Right renal cortex interstitium (tissue), 3 donors: ENCODE data around the gene FAM13B. TPM values are rescaled to one million over a fixed set of nuclear protein-coding genes. Genes with fewer than 3 reads are reported as not detected.
"Not testable (repeated sequence)": the region's sequence is repeated elsewhere in the genome, so short reads cannot be mapped to it uniquely, and the experiment has no call there.

ENCODE experiments used
- DNase-seq, 3 donors: peaks; one replicate each; pipeline ENCODE4 v3.0.0-alpha.2; 2013; ENCODE audit warnings: low read depth in 3 of 3, low spot score in 2 of 3
- polyA plus RNA-seq, 3 donors: library from polyadenylated mRNA; unstranded; fragments of 120-200 nt; gene quantifications; one replicate each; pipeline ENCODE4 v1.2.1, GENCODE V29; 2013; ENCODE audit not compliant: insufficient read length in 3 of 3

FAM13B gene
- polyA plus RNA-seq, 3 donors: 52.5 to 56.2 (median 52.8) TPM

DNA sequence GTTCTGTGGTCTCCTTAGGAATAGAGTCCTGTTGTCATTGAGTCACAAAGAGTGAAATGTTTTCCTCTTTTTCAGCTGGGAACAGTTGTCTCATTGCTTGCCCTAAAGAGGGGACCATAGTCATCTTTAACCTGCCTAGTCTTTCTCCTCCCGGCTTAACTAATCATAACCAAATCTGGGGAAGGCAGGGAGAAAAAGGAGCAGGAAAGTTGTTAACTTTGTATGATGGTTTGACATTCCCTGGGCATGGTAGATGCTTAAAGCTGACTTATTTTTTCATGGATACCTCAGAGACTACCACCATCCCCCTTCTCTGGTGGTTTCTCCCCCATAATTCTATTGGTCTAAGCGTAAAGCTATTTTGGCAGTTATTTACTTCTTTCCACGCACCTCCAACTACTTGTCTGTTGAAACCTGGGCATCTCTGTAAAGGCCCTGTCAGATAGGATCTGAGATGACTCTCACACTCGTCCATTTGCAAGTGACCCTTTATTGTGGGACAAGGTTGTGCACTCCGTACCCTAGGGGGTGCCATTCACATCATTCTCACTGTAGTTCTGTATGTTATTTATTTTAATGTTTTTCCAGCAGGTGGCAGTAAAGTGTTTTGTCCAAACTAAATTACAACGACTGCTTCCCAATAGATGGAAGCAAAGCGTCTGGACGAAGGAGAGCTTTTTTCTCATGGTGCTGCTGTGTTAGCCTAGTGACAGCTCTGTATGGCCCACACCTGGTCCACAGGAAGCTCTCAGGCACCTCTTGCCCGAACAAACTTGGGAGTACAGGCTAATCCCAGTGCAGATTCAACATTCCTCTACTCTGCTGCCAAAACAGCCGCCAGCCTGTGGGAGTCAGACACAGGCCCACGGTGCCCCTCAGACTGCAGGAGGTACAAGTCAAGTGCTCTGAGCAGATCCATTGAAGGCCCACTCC is 3.0 kb upstream of the FAM13B start:
- peak; percentile 77 to 80 (median 78) for DNase-seq

DNA sequence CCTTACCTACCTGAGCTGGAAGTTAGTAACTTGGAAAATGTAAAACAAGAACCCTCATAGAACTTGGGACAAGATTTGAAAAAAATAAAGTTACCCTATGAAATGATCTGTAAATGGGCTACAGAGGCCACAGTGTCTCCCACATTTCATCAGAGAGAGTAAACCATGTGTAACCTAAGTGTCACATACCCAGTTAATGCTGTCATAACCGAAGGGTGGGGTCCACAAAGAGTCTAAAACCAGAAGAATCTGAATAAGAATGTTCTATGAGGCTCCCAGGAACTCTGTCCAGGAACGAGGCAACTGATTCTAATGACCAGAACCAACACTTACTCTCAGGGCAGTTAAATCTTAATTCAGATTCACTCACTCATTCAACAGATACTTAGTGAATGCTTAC is 1.0 kb upstream of the FAM13B start:
- no peak for DNase-seq

DNA sequence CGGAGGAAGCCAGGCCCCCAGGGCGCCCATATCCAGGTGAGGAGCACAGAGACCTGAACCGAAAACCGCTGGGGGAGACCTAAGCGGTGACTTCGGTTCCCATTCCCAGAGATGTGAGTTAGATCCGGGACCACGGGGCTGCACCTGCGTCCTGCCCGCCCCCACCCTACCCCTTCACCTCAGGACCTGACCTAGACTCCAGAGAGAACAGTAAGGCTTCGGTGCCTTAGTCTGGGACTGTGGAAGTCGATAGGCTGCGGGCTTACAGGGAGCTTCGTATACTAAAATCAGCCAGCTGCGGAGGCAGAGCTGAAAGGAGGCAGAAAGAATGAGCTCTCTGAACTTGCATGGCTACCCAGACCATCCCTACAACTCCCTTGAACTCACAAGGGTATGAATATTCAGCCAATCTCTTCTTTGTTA is 518 bp upstream of the FAM13B start:
- DNase-seq: peak in 1 of 3 donors; percentile 52

DNA sequence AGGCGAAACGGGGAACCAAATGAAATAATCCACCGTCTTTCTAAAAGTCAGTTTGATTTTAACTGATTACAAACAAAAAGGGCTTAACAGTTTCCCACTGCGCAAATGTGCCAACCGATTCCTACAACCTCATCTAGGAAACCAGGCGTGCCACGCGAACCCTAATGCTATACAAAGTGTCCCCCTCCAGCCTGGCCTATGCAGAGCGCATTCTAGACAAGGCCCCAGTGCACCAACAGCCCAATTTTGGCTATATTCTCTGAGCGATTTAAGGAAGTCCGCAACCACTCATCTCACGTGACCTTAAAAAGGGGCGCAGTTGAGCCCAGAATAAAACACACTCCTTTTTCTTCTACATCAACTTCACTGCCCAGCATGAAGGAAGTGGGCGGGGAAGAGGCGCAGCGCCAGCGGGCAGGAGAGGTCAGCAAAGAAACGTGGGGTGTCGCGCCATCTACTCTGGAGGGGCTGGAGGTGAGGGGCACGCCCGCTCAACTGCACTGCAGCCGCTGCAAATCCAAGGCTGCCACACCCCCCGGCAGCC is 779 bp downstream of the FAM13B start:
- DNase-seq: peak in 1 of 3 donors; percentile 30

DNA sequence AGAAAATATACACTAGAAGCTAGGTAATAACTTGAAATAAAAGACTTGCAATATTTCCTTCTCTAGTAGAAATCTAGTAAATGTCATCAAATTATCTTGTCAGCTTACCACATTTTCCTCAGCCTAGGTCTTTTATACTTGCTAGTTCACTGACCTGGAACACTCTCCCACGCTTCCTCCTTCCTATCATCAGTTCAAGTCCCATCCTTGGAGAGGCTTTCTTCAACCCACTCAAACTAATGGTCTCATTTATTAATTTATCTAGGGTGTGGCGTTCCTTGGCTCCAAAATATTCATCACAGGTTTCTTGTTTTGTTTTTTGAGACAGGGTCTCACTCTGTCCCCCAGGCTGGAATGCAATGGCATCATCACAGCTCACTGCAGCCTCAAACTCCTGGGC is 2.9 kb downstream of the FAM13B start:
- no peak for DNase-seq

DNA sequence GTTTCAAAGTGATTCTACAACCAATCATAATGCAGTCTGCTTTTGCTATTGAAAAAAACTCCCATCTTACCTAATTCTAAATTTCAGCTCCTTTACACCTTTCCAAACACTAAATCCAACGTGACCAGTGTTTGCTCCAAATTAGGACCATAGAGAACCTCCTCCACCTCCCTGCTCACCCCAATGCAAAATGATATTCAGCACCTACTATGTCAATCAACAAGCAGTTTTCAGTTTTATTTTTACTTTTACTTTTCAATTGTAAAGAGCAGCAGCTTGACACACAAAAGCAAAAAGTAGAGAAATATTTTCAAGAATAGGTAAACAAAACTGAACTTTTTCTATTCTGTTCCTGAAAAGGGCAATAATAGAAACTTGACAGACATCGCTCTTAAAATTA is 3.4 kb downstream of the FAM13B start:
- DNase-seq: no peak

DNA sequence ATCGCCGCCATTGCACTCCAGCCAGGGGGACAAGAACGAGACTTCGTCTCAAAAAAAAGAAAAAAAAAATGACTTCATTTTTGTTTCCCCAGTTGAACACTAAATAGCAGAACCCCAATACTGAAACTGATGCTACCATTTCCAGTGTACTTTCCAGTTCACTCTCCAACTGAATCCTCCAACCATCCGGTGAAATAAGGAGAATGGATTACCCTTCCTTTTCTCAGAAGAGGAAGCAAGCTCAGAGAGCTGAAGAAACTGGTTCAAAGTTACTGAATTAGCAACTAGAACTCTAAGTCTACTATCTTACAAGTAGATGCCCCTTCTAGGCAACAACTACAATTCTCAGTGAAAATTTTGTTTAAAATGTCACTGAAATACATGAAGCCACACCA is 3.9 kb downstream of the FAM13B start:
- DNase-seq: no peak

DNA sequence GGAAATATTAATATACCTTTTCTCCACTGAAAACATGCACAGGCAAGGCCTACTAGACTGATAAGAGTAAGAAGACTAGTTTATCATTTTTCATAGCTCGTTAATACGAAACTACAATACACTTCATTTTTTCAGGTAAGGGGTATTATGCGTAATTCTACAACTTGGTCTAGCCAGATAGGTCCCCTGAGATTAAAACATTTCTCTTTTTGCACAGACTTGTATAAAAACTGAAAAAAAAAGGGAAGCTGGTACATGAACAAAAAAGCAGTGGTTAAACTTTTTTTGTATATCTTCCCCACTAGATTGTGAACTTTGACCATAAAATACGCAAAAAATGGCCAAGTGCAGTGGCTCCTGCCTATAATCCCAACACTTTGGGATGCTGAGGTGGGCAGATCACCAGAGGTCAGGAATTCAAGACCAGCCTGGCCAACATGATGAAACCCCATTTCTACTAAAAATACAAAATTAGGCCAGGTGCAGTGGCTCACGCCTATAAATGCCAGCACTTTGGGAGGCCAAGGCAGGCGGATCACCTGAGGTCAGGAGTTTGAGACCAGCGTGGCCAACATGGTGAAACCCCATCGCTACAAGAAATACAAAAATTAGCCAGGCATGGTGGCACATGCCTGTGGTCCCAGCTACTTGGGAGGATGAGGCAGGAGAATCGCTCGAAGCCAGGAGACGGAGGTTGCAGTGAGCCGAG is 4.5 kb downstream of the FAM13B start:
- not testable (repeated sequence) for DNase-seq

DNA sequence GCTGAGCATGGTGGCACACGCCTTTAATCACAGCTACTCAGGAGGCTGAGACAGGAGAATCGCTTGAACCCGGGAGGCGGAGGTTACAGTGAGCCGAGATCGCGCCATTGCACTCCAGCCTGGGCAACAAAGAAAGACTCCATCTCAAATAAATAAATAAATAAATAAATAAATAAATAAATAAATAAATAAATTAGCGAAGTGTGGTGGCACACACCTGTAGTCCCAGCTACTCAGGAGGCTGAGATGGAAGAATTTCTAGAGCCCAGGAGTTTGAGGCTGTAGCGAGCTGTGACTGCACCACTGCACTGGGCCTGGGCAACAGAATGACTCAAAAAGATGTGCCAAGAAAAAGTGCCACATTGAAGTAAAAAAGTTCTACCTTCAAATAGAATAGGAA is 6.1 kb downstream of the FAM13B start:
- not testable (repeated sequence) for DNase-seq

DNA sequence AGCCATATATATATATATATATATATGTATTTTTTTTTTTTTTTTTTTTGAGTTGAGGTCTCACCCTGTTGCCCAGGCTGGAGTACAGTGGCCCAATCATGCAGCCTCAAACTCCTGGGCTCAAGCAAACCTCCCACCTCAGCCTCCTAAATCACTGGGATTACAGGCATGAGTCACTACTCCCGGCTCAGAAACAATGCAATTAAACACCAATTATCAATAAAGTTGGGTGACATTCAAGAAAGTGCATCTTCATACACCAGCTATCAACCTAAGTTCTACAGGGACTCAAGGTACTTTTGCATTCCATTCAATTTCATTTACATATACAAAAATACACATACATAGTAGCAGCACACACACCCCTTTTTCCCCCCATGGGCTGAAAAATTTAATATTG is 7.6 kb downstream of the FAM13B start:
- no peak for DNase-seq

DNA sequence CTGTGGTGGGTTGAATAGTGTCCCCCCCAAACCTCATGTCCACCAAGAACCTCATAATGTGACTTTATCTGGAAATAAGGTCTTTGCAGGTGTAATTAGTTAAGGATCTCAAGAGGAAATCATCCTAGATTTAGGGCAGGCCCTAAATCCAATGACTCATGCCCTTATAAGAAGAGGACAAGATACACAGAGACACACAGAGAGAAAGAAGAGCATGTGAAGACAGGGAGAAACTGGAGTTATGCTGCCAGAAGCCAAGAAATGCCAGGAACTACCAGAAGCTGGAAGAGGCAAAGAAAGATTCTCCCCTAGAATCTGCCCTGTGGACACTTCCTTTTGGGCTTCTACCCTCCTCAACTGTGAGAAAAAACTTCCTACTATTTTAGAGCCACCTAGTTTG is 8.8 kb downstream of the FAM13B start:
- no peak for DNase-seq

DNA sequence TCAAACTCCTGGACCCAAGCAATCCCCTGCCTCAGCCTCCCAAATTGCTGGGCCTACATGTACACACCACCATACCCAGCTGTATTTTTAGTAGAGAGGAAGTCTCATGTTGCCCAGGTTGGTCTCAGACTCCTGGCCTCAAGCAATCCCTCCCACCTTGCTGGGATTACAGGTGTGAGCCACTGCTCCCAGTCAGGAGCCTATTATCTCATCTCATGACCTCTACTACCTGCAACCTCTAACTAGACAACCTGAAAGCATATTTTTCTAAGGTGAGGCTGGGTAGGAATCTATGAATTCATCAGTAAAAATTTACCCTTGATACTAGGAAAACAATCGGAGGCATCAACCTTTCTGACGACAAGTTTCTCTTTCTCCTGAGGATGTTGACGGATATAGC is 10.0 kb downstream of the FAM13B start:
- no peak for DNase-seq

DNA sequence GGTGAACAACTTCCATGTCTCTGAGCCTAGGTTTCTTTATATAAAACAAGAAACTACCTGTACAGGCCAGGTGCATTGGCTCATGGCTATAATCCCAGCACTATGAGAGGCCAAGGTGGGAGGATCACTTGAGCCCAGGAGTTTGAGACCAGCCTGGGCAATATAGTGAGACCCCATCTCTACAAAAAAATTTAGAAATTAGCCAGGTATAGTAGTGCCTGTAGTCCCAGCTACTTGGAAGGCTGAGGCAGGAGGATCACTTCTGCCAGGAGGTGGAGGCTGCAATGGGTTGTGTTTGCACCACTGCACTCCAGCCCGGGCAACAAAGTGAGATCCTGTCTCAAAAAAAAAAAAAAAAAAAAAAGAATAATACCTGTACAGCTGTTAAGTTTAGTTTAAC is 11.1 kb downstream of the FAM13B start:
- DNase-seq: no peak

DNA sequence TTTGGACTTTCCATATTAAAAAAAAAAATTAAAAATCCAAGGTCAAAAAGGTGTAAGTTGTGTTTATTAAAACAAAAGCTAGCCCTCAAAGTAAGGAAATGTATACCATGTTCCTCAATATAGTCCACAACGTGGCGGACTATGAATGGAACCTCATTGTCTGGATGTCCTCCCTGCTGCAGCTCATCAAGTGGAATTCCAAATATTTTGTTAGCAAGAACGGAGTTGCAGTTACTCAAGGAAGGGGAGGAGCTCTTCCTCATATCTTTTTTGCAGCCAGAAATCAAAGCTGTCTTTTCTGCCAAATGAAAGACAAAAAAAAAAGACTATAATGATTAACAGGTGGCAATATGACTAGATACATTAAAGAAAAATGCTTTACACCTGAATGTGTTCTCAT is 14.0 kb downstream of the FAM13B start:
- no peak for DNase-seq

DNA sequence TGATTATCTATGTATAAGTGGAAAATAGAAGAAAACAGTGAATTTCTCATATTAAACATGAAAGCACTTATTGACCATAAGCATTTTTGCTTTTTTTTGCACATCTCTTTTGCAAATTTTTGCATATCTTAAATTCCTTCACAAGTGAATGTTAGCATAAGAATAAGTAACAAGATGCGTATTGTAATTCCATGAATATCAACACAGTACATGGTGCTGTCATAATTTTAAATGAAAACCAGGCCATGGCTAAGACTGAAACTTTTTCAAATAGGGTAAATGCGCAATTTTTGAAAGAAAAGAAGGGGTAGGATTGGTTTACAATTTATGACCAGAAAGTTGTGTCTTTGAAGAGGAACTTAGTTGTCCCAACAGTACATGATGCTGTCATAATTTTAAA is 17.0 kb downstream of the FAM13B start:
- DNase-seq: no peak

DNA sequence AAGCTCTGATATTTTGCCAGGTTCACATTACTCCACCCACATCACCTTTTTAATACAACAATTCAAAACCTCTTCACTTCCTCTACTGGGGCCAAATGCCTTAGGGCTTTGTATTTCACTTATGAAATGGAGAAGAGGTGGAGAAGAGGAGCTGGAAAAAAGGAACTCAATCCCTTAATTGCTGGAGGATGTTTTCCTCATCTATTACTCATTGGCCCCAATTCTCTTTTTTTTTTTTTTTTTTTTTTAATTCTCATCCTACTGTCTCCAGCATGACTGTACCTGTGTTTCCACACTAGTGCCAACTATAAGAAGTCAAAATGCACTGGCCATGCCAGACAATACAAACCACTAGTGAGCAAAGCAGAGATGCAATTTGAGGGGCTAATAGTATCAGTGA is 20.9 kb downstream of the FAM13B start:
- DNase-seq: no peak

DNA sequence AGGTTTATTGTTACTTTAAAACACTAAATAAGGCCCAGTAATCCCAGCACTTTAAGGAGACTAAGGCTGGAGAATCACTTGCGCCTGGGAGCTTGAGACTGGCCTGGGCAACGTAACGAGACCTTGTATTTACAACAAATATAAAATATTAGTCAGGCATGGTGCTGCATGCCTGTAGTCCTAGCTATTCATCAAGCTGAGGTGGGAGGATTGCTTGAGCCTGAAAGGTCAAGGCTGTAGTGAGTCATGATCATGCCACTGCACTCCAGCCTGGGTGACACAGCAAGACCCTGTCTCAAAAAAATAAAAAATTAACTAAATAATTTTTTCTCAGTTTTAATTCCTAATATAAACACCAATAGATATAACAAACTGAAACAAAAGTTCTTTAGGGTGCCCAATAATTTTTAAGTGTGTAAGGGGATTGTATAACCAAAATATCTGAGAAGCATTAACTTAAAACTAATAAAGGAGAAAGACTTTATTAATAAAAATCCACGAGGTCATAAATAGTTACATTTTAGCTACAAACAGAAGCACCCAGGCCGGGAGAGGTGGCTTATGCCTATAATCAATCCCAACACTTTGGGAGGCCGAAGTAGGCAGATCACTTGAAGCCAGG is 32.7 kb downstream of the FAM13B start:
- DNase-seq: no peak

DNA sequence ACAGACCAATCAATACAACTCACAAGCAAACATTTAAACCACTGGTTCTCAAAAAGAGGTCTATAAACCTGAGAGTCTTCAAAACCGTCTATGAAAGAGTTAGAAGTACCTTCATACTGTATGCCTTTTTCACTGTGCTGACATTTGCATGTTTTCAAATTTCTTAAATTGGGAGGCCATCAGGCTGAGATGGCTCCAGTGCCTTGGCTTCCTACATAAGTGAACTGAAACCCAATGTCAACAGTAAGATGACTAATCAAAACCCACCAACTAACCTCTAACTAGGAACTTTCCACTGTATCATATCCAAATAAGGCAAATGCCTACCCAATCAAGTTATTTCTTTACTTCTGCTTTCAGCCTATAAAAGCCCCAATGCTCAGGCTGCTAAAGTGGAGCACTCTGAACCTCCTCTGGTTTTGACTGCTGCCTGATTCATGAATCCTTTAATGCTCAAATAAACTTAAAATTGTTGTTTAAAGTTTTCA is 35.1 kb downstream of the FAM13B start:
- DNase-seq: no peak

DNA sequence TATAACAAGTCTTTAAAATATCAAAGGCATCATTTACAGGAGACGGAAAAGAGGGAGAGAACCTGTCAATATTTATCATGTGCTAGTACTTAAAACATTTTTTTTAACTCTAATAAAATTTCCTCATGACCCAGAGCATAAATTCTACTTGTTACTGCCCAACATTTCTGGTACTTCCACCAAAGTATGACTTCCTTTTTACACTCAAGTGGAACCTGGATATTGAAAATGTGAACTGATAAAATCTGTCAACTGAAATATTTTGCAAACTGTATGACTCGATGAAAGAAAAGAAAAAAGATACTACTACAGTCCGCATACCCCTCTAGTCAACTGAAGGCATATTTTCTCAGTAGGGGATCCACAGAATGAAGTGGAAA is 37.1 kb downstream of the FAM13B start:
- no peak for DNase-seq

DNA sequence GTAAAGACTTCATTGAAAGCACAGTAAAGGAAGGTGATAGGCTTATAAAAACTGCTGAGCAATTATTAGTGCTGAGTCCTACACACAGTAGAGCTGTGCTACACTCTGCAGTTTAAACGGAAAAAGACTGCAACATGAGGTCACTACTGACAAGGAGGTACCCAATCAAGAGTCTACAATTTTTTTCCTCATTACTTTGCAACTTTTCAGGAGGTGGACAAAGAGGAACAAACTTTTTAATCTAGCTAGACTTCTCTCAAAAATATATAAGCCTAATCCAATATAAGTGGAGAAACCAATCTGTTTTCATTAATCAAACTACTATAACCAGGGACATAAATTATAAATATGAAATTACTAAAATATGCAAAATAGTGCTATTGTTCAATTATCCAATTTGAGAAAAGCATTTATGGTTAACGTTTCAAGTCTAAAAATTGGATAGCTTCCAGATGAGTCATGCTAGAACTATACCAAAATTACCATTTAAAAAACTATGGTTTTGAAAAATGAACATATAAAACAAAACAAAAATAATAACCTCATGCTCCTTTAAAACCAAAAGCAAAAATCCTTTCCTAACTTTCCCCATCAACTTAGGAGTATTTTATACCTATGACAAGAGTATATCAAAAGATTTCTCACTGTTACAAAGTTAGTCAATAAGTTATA is 37.7 kb downstream of the FAM13B start:
- DNase-seq: no peak

DNA sequence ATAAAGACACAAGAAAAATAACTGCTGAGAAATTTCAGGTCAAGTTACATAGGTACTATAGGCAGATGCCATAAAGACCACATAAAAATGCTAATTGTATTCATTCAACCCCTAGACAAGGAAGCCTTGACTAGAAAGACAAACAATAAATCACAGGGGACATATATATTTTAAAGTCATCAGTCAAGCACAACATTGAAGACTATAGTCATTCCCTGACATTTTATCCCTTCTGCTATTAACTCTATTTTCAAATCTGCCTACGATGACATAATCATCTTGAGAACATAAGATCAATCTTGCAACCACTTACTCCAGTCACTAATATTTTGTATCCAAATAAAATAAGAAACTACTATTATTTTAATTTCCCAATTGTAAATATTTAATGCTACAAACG is 38.3 kb downstream of the FAM13B start:
- DNase-seq: no peak
